GM12878 (cell line): ENCODE data around the gene HSFX3. TPM values are rescaled to one million over a fixed set of nuclear protein-coding genes. Genes with fewer than 3 reads are reported as not detected.

ENCODE experiments used
- ATF2 ChIP-seq: IDR thresholded peaks from 2 replicates; pipeline ENCODE4 v1.6.1; 2012; ENCODE audit warnings: low read length, inconsistent platforms
- ATF3 ChIP-seq: IDR thresholded peaks from 2 replicates; pipeline ENCODE4 v1.6.1; 2011; ENCODE audit warnings: low read depth, mild to moderate bottlenecking, low read length, moderate library complexity, borderline replicate concordance; ENCODE audit errors: extremely low read depth
- BHLHE40 ChIP-seq, 2 experiments: fragments of 450-650 bp in 1 of 2; IDR thresholded peaks; 2 replicates each; pipeline ENCODE4 v1.6.1; 2011 to 2017; ENCODE audit warnings: low read depth in 2 of 2, borderline replicate concordance in 1 of 2, improper control_type of control experiment in 1 of 2, low read length in 1 of 2, mild to moderate bottlenecking in 1 of 2
- BMI1 ChIP-seq: fragments of 450-650 bp; IDR thresholded peaks from 2 replicates; pipeline ENCODE4 v1.6.1; 2016; ENCODE audit warnings: mild to moderate bottlenecking, moderate library complexity, borderline replicate concordance
- CBFB ChIP-seq: IDR thresholded peaks from 2 replicates; pipeline ENCODE4 v1.6.1; 2016; ENCODE audit warnings: antibody characterized with exemption, low read depth
- CBX3 ChIP-seq: fragments of 200-600 bp; sonication (generic); IDR thresholded peaks from 2 replicates; pipeline ENCODE4 v1.6.1; 2016; ENCODE audit warnings: low read depth, borderline replicate concordance
- CTCF ChIP-seq, 3 experiments: IDR thresholded peaks in 2 of 3; conservative IDR thresholded peaks in 1 of 3; 2 replicates each; pipeline ENCODE4 v1.5.1; 2011; ENCODE audit warnings: low read depth in 3 of 3, low read length in 3 of 3, mild to moderate bottlenecking in 3 of 3, control low read depth in 2 of 3, moderate library complexity in 2 of 3, inconsistent platforms in 1 of 3, mixed read lengths in 1 of 3; ENCODE audit not compliant: control insufficient read depth in 2 of 3, insufficient read depth in 1 of 3; ENCODE audit errors: extremely low read depth in 1 of 3
- IKZF1 ChIP-seq: fragments of 450-650 bp; conservative IDR thresholded peaks from 2 replicates; pipeline ENCODE4 v1.6.1; 2017; ENCODE audit warnings: antibody characterized with exemption, mild to moderate bottlenecking
- MAX ChIP-seq: IDR thresholded peaks from 2 replicates; pipeline ENCODE4 v1.6.1; 2012; ENCODE audit warnings: low read depth, low read length, improper control_type of control experiment
- MEF2A ChIP-seq: IDR thresholded peaks from 2 replicates; pipeline ENCODE4 v1.6.1; 2011; ENCODE audit warnings: low read depth, mild to moderate bottlenecking, low read length, moderate library complexity; ENCODE audit not compliant: insufficient read depth
- NR2C1 ChIP-seq: fragments of 450-650 bp; IDR thresholded peaks from 2 replicates; pipeline ENCODE4 v1.6.1; 2017; ENCODE audit warnings: antibody characterized with exemption, mild to moderate bottlenecking, moderate library complexity
- PAX8 ChIP-seq: fragments of 450-650 bp; IDR thresholded peaks from 2 replicates; pipeline ENCODE4 v1.6.1; 2017; ENCODE audit warnings: mild to moderate bottlenecking, moderate library complexity
- PML ChIP-seq: IDR thresholded peaks from 2 replicates; pipeline ENCODE4 v1.6.1; 2012; ENCODE audit warnings: low read length, inconsistent platforms
- POLR2A ChIP-seq: IDR thresholded peaks from 2 replicates; pipeline ENCODE4 v1.6.1; 2011; ENCODE audit warnings: low read depth, mild to moderate bottlenecking, low read length
- POU2F2 ChIP-seq: IDR thresholded peaks from 3 replicates; pipeline ENCODE4 v1.6.1; 2011; ENCODE audit warnings: low read depth, mild to moderate bottlenecking, low read length, borderline replicate concordance
- STAT3 ChIP-seq: IDR thresholded peaks from 2 replicates; pipeline ENCODE4 v1.6.1; 2011; ENCODE audit warnings: low read depth, low read length, improper control_type of control experiment
- TAF1 ChIP-seq: IDR thresholded peaks from 2 replicates; pipeline ENCODE4 v1.6.1; 2011; ENCODE audit warnings: mild to moderate bottlenecking, low read depth, low read length, borderline replicate concordance
- TBL1XR1 ChIP-seq: IDR thresholded peaks from 2 replicates; pipeline ENCODE4 v1.6.1; 2012; ENCODE audit warnings: low read depth, low read length, improper control_type of control experiment
- TCF3 ChIP-seq: IDR thresholded peaks from 2 replicates; pipeline ENCODE4 v1.6.1; 2012; ENCODE audit warnings: low read depth, mild to moderate bottlenecking, low read length, borderline replicate concordance; ENCODE audit not compliant: insufficient read depth
- ZBED1 ChIP-seq: IDR thresholded peaks from 2 replicates; pipeline ENCODE4 v1.6.1; 2016; ENCODE audit warnings: borderline replicate concordance
- ZNF384 ChIP-seq: IDR thresholded peaks from 2 replicates; pipeline ENCODE4 v1.6.1; 2012; ENCODE audit warnings: low read depth, mild to moderate bottlenecking, low read length, improper control_type of control experiment, borderline replicate concordance
- ZNF622 ChIP-seq: fragments of 450-650 bp; IDR thresholded peaks from 2 replicates; pipeline ENCODE4 v1.6.1; 2017; ENCODE audit warnings: mild to moderate bottlenecking, inconsistent platforms
- ZNF687 ChIP-seq: fragments of 450-650 bp; IDR thresholded peaks from 2 replicates; pipeline ENCODE4 v1.6.1; 2017; ENCODE audit warnings: mild to moderate bottlenecking, moderate library complexity
- polyA plus RNA-seq, 11 experiments: library from polyadenylated mRNA; depleted of rRNA in 4 of 11; unstranded in 6 of 11; stranded (reverse) in 5 of 11; fragments of >200 nt; fragmentation: Nextera tagmentation in 4 of 11; fragmentation: Illumina TruSeq in 1 of 11; extraction: Ambion mirVana in 4 of 11; extraction: Trizol in 1 of 11; gene quantifications; 1 replicate in 1 of 11; 2 replicates in 10 of 11; pipeline versions ENCODE4 v1.2.1 to v1.2.3, GENCODE V29; 2011 to 2016; ENCODE audit warnings: inconsistent platforms in 2 of 11, missing spikeins in 2 of 11, low read depth in 1 of 11
- total RNA-seq, 4 experiments: library from RNA; depleted of rRNA in 3 of 4; stranded (reverse); fragments of >200 nt in 3 of 4; fragmentation: Illumina TruSeq in 1 of 4; extraction: Trizol in 1 of 4; gene quantifications; 2 replicates each; pipeline versions ENCODE4 v1.2.1 to v1.2.3, GENCODE V29; 2013 to 2021

The HSFX3 gene
- total and polyA plus RNA-seq, 10 of the 15 experiments (the other 5 are each of a cell fraction or from before 2014, with no cell fraction given): 0.05 to 0.40 (median 0.29) TPM; not detected in 5

- TF ChIP-seq ATF3 (no peak), POU2F2 (peak; percentile 57; the same call in 2 of the 3 replicates), TCF3 (0 out of 2 replicates have a peak, but pooled peaks have one; percentile 35), STAT3 (no peak), NR2C1 (no peak), TBL1XR1 (no peak), ZNF384 (no peak), ZNF687 (peak; percentile 68; the same call in 1 of the 2 replicates), CBFB (no peak), PAX8 (no peak), BHLHE40 (IDR thresholded peaks at IDR 0.05; ENCODE audit: borderline replicate concordance in 1 of 2, low read depth in 2 of 2, low read length in 1 of 2) (peak; percentile 39 to 66; a peak in 2 of 4 replicates), CBX3 (no peak), TAF1 (peak; percentile 93), IKZF1 (peak; percentile 70), MAX (no peak), POLR2A (peak; percentile 92), BMI1 (no peak), ZNF622 (no peak), CTCF (IDR thresholded peaks at IDR 0.05 in 2 of 3, conservative IDR thresholded peaks at IDR 0.05 in 1 of 3; ENCODE audit: control insufficient read depth in 2 of 3, extremely low read depth in 1 of 3, insufficient read depth in 1 of 3, low read depth in 3 of 3, low read length in 3 of 3) (no peak), MEF2A (no peak), ATF2 (no peak), ZBED1 (no peak), PML (0 out of 2 replicates have a peak, but pooled peaks have one; percentile 24)
Observed at GRCh38 chrX:149504915-149505651, 44.6 kb downstream of the HSFX3 start, which contains the start of gene IDS (continued).
